Sciatic nerve (tissue), 2 donors: ENCODE results near the gene UPK3A. TPM values are rescaled to one million over a fixed set of nuclear protein-coding genes. Genes with fewer than 3 reads are reported as not detected.
"Not testable (repeated sequence)": the region's sequence is repeated elsewhere in the genome, so short reads cannot be mapped to it uniquely, and the experiment has no call there.

Source experiments
- ATAC-seq: fragments of 200-7000 bp; cut with Tn5 transposase; one replicate; pipeline ENCODE4 v1.9.1; 2020; ENCODE audit warnings: mild to moderate bottlenecking, moderate library complexity
- DNase-seq: peaks from one replicate; pipeline ENCODE4 v3.0.0-alpha.2; 2020; ENCODE audit warnings: low spot score
- intact Hi-C: fragments of 100-400 bp; cut with DNase I; formaldehyde crosslinking; loops from one replicate; pipeline ENCODE4 v1.14.2; 2022
- total RNA-seq: library from RNA; stranded (reverse); fragmentation: NEBNext Ultra II Directional; extraction: Animal tissue kit (Norgen Biotek cat#: 25700); gene quantifications from one replicate; pipeline ENCODE4 v1.2.1, GENCODE V29; 2021
- donor health status: DM: no; HTN: no; CAD: no.
- donor health status: DM: no; HTN: no; CAD: no.

Gene UPK3A
- total RNA-seq, 1 donor from 2014 or later = not detected

DNA sequence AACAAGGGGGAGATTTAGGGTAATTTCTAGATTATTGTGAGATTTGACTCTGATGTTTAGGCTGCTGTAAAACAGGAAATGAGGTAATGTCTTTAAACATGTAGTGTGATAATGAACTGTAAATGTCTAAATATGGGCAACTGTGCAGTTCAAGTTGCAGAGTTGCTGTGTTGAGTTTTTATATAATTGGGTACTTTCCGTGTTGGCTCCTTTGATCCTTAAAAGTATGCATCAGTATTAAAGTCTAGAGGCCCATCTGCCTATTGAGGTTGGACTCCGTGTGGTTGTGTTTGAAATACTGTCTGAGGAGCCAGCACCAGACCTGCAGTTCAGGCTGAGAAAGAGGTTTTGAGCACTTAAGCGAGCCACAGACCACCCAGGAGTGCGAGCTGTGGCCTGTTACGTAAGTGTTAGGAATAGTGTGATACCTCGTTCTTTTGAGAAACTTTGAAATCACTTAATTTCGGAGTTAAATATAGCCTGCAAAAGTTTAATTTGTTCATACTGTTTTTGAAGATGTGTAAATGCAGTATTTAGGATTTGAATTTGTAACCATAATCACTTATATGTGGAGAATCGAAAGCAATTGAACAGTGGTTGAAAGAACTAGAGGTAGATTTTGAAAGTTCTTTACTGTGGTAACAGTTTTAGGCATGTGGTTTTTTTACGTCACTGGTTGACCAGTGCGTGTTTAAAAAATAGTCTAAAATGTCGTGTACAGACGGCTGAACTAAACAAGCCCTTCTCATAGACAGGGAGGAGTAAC is 34.0 kb downstream of the UPK3A start:
- DNase-seq (no peak), ATAC-seq (peak; percentile 72)
- intact Hi-C loops = no loop called here

DNA sequence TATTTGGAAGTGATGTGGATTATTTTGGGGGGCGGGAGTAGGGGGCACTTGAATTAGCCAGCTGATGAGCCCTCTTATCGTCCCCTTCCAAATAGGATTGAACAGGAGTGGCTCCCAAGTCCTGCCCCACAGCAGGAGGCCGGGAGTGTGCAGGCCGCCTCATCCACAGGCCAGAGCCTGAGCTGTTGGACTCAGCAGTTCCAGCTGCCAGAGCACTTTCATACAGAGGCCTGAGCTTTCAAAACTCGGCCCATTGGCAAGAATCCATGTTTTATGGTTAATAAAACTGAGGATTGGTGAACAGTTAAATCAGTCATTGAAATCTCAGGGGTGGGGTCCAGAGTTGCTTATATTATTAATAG is 34.6 kb downstream of the UPK3A start:
- intact Hi-C loops = no loop called here
- ATAC-seq = peak; percentile 65
- no peak for DNase-seq

DNA sequence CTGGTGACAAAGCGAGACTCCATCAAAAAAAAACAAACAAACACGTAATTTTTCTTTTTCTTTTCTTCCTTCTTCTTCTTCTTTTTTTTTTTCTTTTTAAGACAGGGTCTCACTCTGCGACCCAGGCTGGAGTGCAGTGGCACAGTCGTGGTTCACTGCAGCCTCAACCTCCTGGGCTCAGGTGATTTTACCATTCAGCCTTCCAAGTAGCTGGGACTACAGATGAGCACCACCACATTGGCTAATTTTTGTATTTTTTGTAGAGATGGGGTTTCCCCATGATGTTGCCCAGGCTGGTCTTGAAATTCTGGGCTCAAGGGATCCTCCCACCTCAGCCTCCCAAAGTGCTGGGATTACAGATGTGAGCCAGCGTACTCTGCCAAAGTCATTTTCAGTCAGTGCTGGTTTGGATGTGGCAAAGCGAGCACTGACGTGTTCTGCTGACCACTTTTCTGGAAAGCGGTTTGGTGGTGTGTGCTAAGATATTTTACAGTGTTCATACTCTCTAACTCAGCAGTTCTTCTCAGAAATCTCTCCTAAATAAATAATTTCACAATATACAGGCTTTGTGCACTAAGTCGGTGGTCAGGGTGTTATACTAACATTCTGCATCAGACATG is 35.7 kb downstream of the UPK3A start:
- peak; percentile 27 for ATAC-seq
- DNase-seq = no peak
- intact Hi-C loops = no loop called here

DNA sequence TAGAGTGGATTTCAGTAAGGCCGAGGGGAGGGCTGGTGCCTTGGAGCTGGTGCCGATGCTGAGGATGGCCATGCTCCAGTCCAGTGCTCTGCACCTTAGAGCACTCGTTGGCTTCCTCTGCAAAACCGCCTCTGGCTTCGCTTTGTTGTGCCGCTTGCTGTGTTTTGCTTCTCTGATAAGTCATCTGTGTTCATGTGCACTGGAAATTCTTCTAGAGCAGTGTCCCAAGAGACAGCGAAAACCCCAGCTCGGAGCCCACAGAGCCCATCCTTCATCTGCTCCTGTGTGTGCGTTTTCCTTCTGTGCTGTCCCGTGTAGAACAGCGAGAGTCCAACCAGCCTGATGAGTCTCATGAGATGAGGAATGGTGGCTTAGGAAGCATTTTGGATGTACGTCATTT is 37.1 kb downstream of the UPK3A start:
- ATAC-seq (no peak), DNase-seq (no peak)
- intact Hi-C loops = no loop called here

DNA sequence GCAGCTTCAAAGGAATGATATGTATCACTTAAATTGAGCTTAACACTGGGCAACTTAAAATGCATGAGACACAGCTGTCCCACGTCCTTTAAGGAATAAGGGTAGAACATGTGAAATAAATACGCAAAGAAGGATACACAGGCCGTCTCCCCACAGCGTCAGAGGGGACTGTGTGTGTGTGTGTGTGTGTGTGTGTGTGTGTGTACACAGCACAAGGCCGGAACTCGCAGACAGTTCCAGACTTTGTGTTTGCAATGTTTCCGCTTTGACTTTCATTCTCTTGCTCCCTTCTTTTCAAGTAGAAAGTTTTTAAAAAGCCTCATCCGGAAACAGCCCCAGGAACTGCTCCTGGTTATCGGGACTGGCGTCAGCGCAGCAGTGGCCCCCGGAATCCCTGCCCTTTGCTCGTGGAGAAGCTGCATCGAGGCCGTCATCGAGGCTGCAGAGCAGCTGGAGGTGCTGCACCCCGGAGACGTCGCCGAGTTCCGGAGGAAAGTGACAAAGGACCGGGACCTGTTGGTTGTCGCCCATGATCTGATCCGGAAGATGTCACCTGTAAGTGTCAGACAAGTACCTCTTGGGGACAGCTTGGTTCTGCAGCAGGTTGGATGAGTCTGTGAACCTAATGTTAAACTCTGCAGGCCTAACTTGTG is 38.2 kb downstream of the UPK3A start:
- DNase-seq (no peak), ATAC-seq (no peak)
- intact Hi-C loops = no loop called here

DNA sequence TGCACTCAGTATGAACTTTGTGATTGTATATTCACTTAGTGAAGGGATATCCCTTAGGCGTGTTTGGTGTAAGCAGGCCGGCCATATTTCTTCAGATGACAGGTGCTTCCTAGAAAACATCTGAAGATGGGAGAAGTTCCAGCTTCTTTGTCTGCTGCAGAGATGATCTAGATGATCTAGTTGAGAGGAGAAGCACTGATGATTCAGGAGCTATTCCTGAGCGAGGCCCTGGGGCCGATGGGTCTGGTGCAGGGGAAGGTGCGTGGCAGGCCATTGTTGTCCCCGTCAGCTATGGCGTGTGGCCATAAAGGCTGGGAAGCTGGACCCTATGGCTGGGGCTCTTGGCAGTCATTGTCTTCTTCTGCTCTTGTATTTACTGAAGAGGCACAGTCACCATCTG is 38.9 kb downstream of the UPK3A start:
- DNase-seq (no peak), ATAC-seq (no peak)
- intact Hi-C loops = no loop called here

DNA sequence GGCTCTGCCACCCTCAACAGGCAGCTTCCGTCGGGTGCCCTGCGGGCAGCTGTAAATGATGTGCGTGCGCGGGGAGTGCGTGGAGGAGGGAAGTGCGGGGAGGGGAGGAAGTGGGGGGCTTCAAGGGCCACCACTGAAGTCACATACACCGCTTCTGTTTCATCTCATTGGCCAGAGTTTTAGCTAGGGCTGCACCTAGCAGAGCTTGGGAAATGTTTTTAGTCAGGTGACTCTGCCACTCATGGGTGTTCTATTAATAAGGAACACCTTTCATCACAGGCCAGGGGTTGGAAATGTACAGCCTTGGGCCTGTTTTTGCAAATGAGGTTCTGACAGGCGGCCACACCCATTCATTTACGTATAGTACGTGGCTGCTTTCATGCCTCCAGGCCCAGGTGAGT is 39.6 kb downstream of the UPK3A start:
- DNase-seq = no peak
- intact Hi-C loops = no loop called here
- no peak for ATAC-seq

DNA sequence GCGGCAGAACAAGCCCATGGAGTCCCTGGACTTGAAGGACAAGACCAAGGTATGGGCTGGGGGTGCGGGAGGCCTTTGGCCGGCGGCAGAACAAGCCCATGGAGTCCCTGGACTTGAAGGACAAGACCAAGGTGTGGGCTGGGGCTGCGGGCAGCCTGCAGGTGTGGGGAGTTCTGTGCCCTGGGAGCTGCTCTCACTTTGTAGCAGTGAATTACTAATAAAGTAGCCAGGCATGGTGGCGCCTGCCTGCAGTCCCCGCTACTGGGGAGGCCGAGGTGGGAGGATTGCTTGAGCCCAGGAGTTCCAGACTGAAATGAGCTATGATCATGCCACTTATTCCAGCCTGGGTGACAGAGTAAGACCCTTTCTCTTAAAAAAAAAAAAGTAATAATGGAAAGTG is 43.5 kb downstream of the UPK3A start:
- ATAC-seq, intact Hi-C loops, DNase-seq: not testable (repeated sequence)

DNA sequence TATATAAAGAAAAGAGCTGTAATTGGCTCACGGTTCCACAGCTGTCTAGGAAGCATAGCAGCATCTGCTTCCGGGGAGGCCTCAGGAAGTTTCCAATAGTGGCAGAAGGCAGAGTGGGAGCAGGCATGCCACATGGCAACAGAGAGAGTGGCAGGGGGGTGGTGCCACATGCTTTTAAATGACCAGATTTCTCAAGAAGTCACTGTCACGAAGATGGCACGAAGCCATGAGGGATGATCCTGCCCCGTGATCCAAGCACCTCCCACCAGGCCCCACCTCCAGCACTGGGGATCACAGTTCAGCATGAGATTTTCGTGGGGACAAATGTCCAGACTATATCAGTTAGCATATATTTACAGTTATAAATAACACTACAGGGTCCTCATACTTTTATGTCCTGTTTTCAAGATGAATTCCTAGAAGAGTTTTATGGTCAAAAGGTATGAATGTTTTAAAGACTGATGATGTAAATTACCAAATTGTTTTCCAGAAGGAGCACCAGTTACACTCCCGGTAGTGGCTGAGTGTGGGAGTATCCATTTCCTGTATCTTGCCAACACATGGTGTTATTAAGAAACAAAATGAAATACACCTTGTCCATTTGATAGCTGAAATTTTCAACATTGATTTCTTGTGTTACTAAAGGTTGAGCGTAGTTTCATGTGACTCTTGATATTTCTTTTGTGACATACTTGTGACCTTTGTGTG is 44.2 kb downstream of the UPK3A start:
- ATAC-seq = peak; percentile 31
- intact Hi-C loops = no loop called here
- DNase-seq = no peak

DNA sequence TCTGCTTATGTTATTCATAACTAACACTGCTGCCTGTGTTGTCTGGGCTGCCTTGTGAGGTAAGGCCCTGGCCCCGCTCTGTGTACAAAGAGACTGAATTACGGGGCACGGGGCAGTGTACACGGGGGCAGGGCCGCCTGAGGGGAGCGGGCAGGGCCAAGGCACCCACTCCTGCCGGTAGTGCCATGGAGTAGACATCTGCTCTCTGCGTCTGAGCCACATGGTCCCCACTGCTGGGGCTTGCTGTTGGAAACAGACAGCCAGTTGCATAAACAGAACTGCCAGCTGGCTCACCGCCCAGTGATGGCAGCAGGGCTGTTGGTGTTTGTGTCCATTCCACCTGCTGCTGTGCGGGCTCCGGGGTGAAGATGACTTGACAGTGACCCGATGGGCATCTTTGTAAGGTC is 44.8 kb downstream of the UPK3A start:
- no peak for ATAC-seq
- DNase-seq = no peak

DNA sequence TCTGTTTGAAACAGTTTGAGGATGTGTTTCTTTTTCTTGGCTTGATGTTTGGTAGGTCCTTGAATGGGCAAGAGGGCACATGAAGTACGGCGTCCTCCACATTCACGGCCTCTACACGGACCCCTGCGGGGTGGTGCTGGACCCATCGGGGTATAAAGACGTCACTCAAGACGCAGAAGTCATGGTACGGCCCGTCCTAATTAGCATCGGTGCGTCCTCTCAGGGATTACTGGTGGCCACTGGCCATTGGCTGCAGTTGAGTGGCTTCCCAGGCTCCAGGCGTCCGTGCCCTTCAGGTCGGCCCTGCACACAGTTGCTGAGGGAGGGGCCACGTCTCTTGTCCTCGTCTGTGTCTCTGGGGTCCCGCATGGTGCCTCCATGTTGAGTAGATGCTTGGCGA is 45.8 kb downstream of the UPK3A start:
- ATAC-seq (no peak), DNase-seq (no peak)
- intact Hi-C loops = no loop called here

More for the DNA sequence above, 44.8 kb downstream of the UPK3A start:
- intact Hi-C loops = no loop called here

DNA sequence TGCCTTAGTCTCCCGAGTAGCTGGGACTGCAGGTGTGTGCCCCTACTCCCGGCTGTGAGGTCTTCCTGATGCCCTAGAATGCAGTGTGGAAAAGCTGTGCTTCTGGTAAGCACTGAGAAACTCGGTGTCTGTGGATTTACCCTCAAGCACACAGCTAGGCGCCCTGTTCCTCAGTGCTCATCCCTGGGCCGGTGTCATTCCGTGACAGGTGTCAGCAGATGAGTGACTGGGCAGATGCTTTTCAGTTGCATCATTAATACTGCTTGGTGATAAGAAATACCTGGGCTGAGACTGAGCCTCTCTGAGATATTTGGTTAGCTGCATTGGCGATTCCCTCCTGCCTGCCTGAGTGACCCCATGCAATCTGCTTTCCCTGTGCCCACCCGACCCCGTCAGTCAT is 46.7 kb downstream of the UPK3A start:
- intact Hi-C loops = no loop called here
- ATAC-seq (no peak), DNase-seq (no peak)

DNA sequence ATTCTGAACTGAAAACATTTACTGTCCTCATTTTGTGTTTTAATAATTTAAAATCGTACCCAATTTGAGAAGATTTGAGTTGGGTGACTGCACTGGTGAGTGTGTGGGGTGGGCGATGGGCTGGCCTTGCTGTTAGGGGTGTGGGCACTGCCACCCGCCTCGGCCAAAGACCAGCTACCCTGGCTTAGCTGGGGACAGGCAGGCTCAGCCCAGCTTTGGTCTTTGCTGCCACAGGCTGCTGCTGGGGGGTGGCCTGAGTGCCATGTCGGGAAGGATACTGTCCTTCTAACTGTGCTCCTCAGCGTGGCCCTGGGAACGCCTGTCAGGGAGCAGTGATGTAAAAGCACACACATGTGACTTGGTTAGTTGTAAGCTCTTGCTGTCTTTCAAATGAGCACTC is 47.3 kb downstream of the UPK3A start:
- ATAC-seq (no peak), DNase-seq (no peak)
- intact Hi-C loops = no loop called here

DNA sequence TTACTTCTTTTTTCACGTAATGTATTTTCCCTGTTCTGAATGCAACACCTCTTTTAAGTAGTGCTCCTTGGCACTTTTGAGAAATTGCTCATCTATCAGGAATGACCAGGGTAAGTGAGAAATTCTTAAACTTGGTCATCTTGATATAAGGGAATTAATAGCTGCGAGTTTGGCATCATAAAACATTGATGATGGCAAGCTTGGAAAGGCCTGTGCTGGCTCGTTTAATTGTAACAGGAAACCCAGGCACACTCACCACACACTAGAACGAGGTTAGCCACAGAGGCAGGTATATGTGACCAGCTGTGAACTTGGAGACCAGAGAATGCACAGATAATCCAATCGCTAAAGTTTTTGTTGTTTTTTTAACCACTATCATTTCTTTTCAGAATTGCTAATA is 49.3 kb downstream of the UPK3A start:
- DNase-seq (no peak), ATAC-seq (no peak)
- intact Hi-C loops = no loop called here

DNA sequence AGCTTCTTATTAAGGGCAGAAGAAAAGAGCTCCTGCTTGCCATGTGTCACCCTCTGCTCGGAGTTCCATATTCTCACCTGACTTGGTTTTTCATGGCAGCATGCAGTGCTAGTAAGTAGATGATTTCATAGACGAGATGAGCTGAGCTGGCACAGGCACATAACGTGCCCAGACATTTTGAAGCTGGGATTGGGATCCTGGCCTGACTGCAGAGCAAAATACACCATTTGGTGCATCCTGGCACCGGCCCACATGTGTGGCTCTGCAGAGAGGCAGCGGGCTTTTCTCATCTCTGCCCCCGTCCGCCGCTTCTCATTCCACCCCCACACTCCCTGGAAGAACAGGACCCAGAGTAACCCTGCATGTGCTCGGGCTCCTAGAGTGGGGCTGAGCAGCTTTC is 49.8 kb downstream of the UPK3A start:
- DNase-seq (no peak), ATAC-seq (no peak)
- intact Hi-C loops = no loop called here

DNA sequence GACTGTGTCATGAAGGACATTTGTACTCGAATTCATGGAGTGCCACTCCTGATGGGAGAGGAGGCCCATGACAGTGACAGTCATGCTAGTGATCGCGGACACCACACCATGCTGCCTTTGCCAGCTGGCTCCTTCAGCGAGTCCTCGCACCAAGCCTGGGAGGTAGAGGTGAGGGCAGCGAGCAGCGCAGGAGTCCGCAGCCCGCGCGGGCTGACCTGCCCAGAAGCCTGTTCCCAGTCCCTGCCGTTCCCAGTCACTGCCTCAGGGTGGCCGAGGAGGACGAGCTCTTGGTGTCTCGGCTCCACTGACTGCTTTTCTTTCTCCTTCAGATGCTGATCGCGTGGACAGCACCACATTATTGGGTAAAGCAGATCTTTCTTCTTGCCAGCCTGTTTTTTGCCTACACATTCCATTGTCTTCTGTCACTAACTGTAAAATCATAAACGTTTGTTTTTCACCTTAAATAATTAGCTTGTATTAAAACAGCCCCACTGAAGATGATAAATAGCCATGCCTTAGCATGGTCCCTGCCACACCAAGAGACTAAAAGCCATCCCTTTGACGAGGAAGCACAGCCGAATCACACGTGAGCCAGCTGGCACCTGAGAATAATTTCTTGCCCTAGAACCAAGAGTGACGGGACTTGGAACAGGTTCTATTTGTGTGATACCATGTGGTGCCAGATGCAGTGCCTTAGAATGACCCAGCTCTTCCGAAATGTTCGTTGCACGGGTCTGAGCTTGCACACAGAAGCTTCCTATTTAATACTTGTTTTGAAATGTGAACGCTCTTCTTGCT is 50.5 kb downstream of the UPK3A start:
- DNase-seq = no peak
- intact Hi-C loops = no loop called here
- peak; percentile 38 for ATAC-seq

DNA sequence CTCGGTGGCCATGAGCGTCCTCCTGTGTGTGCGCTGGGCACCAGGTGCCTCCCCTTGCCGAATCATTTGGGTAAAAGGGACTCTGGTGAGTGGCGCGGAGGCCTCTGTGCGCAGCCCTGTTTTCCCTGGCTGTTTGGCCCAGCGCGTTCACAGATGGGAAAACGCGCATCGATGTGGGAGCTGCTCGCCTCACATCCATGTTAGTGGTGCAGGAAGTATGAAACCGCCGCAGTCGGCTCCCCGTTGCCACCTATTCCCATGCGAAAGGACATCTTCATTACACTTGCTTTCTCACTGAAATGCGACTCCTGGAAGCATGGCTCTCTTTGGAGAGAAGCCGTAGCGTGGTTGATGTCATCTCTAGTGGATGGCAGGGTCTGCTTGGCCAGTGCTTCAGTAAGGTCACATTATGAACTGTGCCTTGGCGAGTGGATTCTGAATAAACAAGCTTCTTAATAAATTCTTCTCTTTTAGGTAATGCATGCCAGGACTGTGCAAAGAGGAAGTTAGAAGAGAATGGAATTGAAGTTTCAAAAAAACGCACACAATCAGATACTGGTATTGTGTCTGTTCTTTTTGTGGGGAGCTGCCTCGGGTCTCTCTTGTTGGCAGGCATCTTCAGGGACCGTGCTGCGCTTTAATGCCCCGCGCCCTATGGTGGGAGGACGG is 51.2 kb downstream of the UPK3A start:
- ATAC-seq (no peak), DNase-seq (no peak)
- intact Hi-C loops = no loop called here

DNA sequence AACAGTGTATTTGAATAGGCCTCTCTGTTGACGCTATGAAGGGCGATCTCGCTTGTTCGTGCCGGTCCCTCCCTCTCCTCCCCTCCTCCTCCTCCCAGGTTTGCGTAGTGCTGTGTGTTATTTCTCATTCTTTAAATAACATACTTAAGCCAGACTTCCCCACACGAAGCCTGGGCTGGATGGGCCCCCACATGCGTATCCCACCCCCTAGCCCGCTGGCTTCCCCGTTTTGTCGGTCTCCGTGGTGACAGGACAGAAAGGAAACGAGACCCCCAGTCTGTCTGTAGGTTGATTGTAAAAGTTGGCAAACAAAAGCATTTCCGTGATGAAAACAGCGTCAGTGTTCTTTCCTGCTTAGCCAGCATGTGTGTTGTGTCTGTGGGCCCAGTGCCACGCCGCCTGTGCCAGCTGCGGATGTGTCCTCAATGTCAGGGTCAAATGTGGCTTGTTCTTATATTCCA is 52.3 kb downstream of the UPK3A start:
- DNase-seq (no peak), ATAC-seq (peak; percentile 76)
- intact Hi-C loops = no loop called here

DNA sequence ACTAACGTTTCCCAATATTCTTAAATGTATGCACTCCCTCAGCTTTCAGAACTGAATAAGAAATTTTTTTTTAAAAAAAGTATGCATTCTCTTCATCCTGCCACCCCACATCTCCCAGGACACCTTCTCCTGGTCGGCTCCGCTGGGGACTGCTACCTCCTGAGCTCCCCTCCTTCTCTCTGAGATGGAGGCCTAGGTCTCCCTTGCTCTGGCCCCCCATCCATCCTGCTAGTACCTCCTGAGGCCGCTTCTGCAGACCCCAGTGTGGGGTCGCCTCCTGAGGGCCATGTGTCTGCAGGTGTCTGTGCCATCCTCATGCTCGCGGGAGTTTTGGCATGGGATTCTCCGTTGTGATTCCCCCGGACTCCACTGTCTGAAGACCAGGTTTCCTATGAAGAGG is 52.8 kb downstream of the UPK3A start:
- intact Hi-C loops = no loop called here
- no peak for DNase-seq
- no peak for ATAC-seq
